NK-92 (cell line): ENCODE measurements around the gene OPCML.

Experiments used
- DNase-seq: peaks from one replicate; lab custom pipeline; 2025; ENCODE audit not compliant: unreplicated experiment; lab: John Stamatoyannopoulos, UW

The OPCML gene

DNA sequence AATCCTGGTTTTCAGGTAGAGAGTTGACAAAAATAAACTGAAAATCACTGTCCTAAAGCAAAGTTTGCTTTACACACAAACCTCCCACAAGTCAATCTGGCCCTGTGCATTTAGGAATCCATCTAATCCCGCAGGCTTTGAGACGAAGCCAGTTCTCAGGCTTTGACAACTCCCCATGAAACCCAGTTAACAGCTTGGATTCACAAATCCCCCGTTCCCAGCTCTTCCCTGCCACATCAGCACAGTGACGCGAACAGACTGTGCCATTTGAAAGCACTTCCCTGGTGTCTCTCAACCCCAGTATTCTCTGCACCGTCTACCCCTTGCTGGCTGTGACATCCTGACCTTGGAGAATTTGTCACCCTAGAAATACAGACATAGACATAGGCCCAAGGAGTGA lies 117.8 kb downstream of the OPCML start:
- DNase-seq: no peak

DNA sequence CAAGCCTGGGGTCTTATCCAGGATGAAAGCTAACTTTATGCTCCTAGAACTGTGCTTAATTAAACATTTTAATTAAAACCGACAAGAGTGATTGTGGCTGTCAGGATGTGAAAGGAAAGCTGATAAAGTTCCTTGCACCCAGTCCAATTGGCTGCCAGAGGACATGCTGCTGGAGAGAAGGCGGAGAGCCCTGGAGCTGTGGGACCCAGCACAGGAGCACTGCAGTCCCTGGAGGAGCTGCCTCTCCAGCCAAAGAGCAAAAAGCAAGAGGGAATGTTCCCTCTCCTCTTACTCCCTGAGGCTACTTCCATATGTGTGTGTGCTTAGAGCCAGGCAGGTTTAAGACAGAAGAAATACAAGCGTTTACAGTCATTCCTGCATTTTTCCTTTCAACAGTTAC lies 118.6 kb downstream of the OPCML start:
- DNase-seq: no peak

DNA sequence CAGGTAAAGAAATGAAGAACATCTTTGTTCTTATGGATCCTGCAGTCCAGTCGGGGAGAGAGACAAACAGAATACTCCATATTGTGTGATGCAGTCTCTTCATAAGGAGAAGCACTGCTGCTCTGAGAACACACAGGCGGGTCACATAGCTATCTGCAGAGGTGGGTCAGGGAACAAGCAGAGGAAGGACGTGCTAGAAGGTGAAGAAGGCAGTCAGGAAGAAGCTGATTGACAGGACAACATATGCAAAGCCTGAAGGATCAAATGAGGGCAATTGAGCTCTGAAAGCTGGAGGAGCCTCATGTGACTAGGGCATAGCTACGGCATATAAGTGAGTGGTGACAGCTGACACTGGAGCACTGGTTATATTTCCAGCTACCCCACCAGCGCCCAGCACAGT lies 122.5 kb downstream of the OPCML start:
- no peak for DNase-seq

DNA sequence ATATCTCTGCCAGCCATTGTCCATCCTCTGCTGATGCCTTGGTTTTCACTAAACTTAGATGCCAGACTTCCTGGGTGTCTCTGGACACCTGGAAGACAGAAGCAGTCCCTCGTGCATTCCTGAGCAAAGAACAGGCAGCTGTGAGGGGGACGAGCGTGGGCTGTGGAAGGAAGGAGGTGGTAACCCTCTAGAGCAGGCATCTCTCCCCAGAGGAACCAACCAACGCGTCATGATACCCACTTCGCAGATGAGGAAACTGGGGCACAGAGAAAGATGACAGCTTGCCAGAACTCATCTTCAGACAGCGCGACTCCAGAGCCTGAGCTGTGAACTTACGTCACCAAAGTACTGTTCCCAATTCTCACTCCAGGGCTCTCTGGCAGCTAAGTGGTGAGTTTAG lies 123.4 kb downstream of the OPCML start:
- DNase-seq: no peak

DNA sequence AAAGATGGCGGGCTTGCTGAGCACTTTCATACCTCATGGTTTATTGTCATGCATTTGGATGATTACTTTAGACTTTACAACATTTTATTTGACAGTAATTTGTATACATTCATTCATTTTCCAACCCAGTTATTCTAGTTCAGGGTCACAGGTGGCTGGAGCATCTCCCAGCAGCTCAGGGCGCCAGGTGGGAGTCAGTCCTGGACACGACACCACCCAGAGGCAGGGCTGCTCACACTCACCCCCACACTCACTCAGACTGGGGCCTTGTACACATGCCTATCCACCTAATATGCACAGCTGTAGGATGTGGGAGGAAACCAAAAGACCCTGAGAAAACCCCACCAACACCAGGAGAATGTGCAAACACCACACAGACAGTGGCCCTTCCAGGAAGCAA lies 123.9 kb downstream of the OPCML start:
- no peak for DNase-seq

DNA sequence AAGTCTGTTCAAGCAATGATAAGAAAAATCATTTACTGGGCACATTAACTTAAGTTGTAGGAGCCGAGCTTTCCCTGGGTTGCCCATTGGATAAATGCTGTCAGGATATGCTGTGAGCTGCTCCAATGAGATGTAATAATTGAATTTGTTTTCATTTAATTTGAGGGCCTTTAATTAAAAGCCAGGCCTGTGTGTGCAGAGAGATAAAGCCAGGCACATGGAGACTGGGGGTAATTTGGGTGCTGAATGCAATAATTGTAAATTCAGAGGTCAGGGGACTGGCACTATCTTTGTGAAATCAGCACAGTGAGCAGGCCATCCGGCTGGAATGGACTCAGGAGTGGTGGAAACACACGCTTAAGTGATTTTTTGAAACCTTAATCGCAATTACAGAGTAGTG lies 125.8 kb downstream of the OPCML start:
- no peak for DNase-seq

DNA sequence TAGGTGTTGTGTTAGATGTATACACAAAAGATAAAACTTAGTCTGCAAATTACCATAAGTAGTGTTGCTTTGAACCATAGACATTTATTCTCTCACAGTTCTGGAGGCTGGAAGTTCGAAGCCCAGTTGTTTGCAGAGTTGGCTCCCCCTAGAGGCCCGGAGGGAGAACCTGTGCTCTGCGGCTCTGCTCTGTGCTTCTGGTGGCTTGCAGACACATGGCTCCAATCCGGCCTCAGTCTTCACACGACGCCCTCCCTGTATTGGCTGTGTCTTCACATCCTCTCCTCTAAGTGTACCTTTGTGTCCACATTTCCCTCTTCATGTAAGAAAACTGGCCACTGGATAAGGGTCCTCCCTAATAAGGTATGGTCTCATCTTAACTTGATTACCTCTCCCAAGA lies 128.4 kb downstream of the OPCML start:
- DNase-seq: no peak

DNA sequence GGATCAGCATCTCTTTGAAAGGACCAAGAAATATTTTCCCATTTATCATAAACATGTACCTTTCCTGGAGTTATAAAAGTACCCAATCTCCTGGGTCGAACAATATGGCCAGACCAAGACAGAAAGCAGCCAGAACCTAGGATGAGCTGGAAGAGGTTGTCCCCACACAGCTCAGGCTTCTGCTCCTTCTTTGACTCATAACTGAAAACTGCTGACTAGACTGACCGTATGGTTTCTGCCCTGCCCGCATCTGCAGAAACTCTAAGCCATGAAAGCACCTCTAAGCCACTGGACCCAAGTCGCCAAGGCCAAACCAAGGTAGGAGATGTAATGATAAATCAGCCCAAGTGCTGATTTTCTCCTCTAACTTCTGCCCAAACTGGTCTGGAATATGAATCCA lies 129.8 kb downstream of the OPCML start:
- no peak for DNase-seq

DNA sequence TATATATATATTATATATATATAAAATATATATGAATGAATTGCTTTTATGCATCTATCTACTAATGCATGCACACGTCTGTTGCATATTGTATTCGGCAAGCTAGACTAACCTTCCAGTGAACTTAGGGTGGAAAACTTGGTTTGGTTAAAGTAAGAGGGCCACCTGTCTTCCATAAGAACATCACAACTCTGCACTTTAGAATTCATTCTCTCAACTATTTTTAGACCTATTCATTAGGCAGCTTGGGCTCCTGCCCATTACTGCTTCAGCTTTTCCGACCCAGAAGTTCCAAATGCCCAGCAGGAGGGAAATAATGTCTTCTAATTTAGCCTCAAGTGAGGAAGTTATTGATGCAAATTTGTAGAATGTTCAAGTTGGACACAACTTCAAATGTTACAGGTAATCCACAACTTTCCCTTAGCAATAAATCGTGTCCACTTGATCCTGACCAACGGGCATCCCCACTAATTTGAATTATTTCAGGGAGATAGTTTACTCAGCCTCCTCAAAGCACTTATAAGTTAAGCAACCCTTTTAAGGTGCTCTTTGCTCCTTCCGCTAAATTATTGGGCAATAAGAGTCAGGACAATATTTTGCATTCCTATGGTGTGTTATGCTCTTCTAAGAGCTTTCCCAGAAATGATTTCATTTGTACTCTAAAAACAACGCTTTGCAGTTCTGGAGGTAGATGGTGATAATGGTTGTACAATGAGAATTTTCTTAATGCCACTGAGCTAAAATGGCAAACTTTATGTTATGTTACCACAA lies 132.3 kb downstream of the OPCML start:
- no peak for DNase-seq

DNA sequence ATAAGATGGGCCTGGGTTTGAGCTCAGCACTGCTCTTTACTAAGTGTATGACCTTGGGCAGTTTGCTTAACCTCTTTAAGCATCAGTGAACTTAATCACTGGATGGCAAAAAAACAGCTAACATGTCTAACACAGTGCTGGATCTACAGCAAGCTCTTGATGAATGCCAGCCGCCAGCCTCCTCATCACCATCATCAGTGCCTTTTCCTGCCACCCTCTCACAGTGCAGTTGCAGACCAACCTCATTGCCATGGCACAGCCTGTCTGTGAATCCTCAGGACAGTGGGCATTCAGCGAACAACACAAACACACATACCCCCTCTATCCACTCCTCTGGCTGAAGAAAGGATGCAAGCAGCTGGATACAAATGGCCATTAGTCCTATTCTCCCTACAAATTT lies 133.0 kb downstream of the OPCML start:
- no peak for DNase-seq

DNA sequence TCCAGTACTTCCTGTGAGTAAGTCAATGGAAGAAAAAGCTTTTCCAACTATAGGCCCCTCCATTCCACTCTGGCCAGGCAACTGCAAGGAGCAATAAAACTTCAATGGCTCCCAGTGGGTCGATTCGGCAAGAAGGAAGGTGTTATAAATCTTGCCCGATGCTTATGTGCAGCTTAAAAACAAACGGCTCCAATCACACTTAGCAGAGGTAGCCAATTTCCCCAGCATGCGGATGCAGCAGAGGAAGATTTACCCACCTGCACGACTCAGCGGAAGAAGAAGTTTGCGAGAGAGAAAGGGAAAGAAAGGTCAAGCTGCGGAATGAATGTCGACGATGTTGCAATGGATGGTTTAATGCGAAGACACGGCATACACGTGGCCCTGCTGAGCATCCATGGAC lies 141.5 kb downstream of the OPCML start:
- DNase-seq: no peak

DNA sequence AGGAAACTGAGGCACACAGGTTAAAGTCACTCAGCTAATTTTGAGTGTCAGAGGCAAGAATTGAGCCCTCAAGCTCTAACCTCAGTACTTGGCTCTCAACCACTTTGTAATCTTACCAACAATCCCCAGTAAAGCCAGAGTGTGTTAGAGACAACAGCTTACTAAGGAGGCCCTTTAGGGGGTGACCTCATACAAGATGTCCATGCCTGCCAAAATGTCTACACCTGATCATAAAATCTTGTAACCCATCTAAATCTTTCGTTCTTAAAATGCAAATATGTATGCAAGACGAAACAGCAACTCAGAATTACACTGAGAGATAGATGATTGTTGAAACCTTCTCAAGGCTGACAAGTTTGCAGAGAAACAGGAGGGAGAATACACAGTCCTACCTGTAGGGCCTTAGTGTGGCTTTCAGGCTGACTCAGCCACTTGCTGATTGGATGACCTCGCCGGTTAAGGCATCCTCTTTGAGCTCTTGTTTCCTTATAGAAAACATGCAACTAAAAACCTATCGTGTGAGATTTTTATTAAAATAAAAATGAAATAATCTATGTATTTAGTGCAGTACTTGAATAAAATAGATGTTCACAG lies 143.2 kb downstream of the OPCML start:
- no peak for DNase-seq

DNA sequence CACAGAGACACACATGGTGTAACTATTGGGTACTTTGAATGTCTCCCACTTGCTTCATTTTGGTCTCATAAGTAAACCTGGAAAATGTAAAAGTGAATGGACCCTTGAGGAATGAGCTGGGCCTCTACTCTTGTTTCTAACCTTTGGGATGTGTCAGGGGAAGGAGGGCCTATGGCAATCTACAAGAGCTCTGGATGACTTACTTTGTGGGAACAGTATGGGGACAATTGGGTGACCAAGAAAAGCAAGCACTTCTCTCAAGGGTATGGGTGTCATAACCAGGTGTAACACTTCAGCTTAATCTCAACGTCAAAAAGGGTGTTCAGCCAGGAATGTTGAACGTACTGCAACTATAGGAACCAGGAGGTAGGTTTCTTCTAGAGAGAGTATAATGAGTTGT lies 144.0 kb downstream of the OPCML start:
- DNase-seq: no peak

DNA sequence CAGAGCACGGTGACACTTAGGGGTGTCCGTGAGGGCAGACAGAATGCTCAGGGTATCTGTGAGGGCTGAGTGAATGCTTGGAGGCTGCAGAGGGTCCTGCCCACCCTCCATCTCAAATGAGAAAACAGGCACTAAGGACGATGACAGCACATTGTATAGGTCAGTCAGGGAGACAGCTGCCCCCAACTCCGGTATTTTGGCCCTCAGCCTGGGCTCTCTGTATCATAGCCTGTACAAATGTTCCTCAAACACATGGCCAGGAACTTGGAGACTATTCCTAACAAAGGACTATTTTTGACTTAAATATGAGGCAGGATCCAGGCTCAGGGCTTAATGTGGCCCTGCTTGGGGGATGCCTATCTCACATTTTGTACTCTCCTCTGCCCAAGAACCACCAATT lies 145.4 kb downstream of the OPCML start:
- DNase-seq: no peak

DNA sequence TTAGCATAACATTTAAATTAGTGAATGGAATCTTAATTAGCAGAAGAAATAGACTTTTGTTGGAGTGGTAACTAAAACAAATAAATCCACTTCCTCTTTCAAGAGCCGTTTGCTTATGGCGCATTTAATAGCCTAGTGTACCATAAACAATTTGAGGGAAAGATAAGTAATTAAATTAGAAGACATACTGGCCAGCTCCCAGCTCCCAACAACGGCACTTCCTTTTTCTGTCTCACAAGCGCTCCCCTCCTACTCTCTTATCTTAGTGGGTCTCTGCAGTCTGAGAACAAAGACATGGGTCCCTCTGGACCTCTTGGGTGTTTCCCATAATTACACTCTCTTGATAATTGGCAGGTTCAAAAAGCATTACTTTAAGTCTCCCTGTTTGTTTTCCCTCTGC lies 146.0 kb downstream of the OPCML start:
- no peak for DNase-seq

DNA sequence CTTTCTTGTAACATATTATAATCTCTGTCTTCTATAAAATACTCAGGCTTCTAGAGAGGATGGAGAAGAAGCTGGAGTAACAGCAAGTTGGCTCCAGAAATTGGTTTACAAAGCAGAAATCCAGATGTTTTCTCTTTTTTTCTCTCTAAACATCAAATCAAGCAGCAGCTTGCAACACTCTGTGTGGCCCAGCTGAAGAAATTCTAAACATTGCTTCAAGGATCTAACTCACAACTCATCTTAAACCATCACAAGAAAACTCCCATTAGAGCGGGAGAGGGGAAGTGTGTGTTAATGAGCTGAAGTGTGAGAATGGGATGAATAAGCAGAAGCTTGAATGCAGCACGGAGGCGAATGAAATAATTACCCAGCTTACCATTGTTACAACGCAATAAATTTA lies 146.5 kb downstream of the OPCML start:
- DNase-seq: no peak

DNA sequence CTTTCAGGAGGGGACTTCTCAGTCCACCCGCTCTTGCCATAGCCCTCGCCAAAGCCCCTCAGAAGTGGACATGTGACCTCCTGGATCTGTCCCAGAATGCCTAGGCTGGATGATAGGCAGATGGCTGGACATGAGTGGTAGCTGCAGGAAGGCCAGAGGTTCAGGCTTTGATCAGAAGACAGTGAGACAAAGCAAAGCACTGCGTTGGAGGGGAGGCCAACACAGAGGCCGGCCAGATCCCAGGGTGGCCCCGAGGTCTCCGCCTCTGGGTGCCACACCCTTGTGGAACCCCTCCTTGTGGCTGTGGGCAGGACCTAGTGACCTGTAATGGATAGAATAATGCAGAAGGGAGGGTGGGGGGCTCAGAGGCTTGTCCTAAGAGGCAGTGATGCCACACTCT lies 147.6 kb downstream of the OPCML start:
- DNase-seq: no peak

DNA sequence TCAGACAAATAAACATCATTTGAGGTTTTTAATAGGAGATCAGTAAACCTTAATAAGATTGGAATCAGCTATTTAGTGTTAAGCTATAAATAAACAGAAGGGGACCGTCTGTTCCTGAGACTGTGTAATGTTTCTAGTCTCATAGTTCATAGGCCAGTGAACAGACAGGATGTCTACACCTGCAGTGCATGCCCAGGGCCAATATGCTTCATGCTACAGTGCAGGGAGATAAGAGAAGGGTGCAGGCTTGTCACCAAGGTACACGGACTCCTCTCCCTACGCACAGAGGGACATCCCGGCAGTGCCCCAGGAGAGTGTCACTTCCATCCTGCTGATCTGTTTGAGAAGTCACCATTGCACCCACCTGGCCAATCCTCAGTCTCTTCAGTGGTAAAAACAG lies 148.6 kb downstream of the OPCML start:
- DNase-seq: no peak

DNA sequence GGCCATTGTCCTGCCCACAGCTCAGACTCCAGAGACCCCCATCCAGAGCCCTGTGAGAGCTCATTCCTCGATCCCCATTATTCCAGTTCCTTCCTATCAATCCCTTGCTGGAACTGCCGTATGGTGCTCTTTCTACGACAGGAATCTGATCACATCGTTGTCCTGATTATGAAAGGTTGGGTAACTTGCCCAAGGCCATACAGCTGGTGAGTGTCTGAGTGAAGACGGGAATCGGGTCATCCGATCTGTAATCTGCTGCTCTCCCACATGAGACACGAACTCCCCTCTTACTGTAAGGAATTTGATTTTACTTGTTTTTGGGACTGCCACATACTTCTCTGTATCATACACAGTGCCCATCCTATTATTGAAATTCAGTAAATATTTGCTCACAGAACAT lies 149.1 kb downstream of the OPCML start:
- DNase-seq: no peak

DNA sequence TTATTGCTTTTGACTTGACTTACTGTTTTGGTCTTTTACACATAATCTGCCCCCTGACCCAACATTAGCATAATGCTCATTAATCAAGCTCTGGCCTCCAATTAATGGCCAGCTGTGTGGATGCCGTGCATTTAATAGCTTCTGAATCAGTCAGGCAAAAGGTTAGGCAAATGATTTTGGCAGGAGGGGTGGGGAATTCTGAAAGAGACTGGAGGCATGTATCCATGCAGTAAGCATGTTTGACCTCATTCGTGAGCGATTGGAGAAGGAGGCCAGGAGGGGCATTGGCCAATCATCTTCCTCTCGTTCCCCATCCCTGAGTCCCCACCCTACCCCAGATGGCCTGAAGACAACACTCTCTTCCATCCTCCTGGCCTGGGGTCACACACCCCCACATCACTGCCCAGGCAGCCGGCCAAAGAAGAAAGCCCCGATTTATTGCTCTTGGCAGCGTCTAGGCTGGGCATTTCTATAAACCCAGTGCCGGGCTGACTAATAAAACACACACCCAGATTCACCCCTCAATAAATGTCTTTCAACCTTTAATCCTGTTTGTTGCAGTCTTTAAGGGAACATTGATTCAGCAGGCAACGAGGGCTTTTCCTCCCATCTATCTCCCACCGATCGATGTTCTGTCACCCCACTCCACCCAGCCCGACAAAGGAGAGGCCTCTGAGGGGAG lies 150.0 kb downstream of the OPCML start:
- DNase-seq: no peak

DNA sequence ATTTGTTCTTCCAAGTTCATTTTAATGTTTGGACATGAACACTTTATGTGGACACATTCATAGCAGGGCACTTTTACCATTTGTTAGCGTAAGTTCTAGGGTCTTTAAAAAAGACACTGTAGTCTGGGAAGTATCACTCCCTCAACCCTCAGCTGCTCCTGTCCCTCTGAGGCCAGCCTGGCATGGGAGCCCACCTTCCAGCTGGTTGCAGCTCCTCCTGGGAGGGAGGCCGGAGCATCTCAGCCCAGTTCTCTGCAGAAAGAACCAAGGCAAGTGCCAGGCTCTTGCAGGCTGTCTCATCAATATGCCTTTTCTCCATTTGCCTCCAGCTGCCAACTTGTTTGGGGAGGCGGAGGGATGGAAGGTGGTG lies 150.6 kb downstream of the OPCML start:
- no peak for DNase-seq

DNA sequence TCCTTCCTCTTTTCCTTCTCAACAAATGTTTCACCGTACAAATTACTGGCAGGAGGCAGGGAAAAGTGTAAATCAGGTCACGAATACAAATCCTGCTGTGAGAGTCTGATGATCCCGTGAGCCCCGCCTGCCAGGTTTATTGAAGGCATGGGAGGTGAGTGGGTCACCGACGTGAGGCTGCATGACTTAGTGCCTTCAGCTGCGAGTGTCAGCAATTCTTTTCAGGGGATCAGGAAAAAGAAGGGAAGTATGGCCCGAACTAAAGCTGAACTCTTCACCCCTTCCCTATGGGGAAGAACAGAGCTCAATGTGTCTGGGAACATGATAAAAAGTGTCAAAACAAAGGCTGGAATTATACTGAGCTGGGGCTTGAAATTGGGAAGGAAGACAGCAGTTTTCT lies 166.2 kb downstream of the OPCML start:
- DNase-seq: no peak

DNA sequence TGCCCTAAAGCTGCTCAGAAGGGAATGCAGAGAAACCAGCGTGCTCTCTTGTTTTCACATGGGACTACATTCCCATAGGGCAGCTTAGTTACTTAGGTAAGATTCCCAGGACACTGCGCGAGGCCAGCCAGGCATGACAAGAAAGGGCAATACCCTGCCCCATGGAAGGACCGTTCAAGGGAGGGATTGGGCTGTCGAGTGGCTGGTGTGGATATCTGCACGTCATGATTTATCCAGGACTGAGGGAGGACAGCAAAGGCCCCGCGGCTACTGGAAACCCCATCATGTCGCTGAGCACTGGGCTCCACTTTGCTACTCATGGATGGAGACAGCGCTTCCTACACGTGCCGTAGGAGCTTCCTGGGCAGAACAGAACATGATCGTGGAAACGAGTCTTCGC lies 169.4 kb downstream of the OPCML start:
- DNase-seq: no peak
